HepG2 (cell line): ENCODE results near the gene ABI2. TPM values are rescaled to one million over a fixed set of nuclear protein-coding genes. Genes with fewer than 3 reads are reported as not detected.

Source experiments
- ATAC-seq: fragments of 200-7000 bp; cut with Tn5 transposase; 3 replicates; pipeline ENCODE4 v1.9.1; 2020; ENCODE audit warnings: mild to moderate bottlenecking, moderate library complexity
- BruUV-seq: library from RNA; stranded (reverse); fragments of 400-500 nt; replicated peaks from 2 replicates; lab custom pipeline; 2021; lab: Mats Ljungman, UMichigan
- CTCF ChIA-PET: fragments of 300-600 bp; formaldehyde crosslinking; extraction: SDS; loops from one replicate; lab custom pipeline; 2021; ENCODE audit warnings: low total read pairs, inconsistent platforms, low intra/inter-chr PET ratio; lab: Yijun Ruan, JAX
- POLR2A ChIA-PET: fragments of 350-600 bp; sonication (Branson Sonifier 250); formaldehyde crosslinking; loops from one replicate; lab custom pipeline; 2020; ENCODE audit warnings: antibody characterized with exemption, inconsistent platforms; lab: Yijun Ruan, JAX
- DNase-seq: peaks from one replicate; pipeline ENCODE4 v3.0.0-alpha.2; 2015; ENCODE audit warnings: low spot score
- FAIRE-seq: peaks from 3 replicates; lab custom pipeline; 2011; peaks lifted over from hg19 to GRCh38; lab: Jason Lieb, UNC
- H2AFZ ChIP-seq: one replicate; pipeline ENCODE4 v1.6.1; 2011; ENCODE audit warnings: low read length, inconsistent platforms
- H3K27ac ChIP-seq: fragments of 300-600 bp; 3 replicates; pipeline ENCODE4 v1.8.0; 2011; ENCODE audit warnings: mixed run types, mild to moderate bottlenecking, mixed read lengths, low read length, inconsistent platforms; ENCODE audit not compliant: insufficient read depth; ENCODE audit errors: extremely low read length
- H3K27me3 ChIP-seq, 2 experiments: fragments of 200-600 bp in 1 of 2; 2 replicates in 1 of 2; 3 replicates in 1 of 2; pipeline versions ENCODE4 v1.6.0 to v1.8.0; 2011; ENCODE audit warnings: low read length in 2 of 2, mild to moderate bottlenecking in 2 of 2, moderate library complexity in 2 of 2, inconsistent platforms in 1 of 2; ENCODE audit not compliant: insufficient read depth in 2 of 2, control insufficient read depth in 1 of 2
- H3K36me3 ChIP-seq, 2 experiments: fragments of 200-600 bp in 1 of 2; replicated peaks in 1 of 2; 2 replicates in 1 of 2; 3 replicates in 1 of 2; pipeline versions ENCODE4 v1.5.1 to v1.8.0; 2011; ENCODE audit warnings: low read length in 2 of 2, inconsistent platforms in 1 of 2; ENCODE audit not compliant: insufficient read depth in 2 of 2, control insufficient read depth in 1 of 2
- H3K4me1 ChIP-seq: 2 replicates; pipeline ENCODE4 v1.5.1; 2012; ENCODE audit warnings: low read length, inconsistent platforms; ENCODE audit not compliant: insufficient read depth
- H3K4me2 ChIP-seq: 2 replicates; pipeline ENCODE4 v1.6.0; 2011; ENCODE audit warnings: low read depth, low read length, inconsistent platforms
- H3K4me3 ChIP-seq, 3 experiments: fragments of 200-600 bp in 1 of 3; sonication (generic), shearing (Covaris generic) in 1 of 3; replicated peaks in 1 of 3; 2 replicates each; pipeline ENCODE4 v1.5.1; 2011 to 2016; ENCODE audit warnings: low read length in 3 of 3, inconsistent platforms in 2 of 3, low read depth in 2 of 3, mild to moderate bottlenecking in 2 of 3, control low read depth in 1 of 3, mixed read lengths in 1 of 3; ENCODE audit not compliant: insufficient read depth in 1 of 3
- H3K79me2 ChIP-seq: one replicate; pipeline ENCODE4 v1.6.1; 2011; ENCODE audit warnings: low read length, inconsistent platforms; ENCODE audit not compliant: insufficient read depth
- H3K9ac ChIP-seq: 2 replicates; pipeline ENCODE4 v1.6.0; 2011; ENCODE audit warnings: mild to moderate bottlenecking, low read depth, low read length, inconsistent platforms; ENCODE audit not compliant: insufficient read depth
- H3K9me3 ChIP-seq: 2 replicates; pipeline ENCODE4 v1.5.1; 2012; ENCODE audit warnings: mild to moderate bottlenecking, low read length
- H4K20me1 ChIP-seq: 2 replicates; pipeline ENCODE4 v1.6.0; 2011; ENCODE audit warnings: inconsistent platforms, mild to moderate bottlenecking, low read length, moderate library complexity; ENCODE audit not compliant: insufficient read depth
- CHD4 ChIP-seq: fragments of 200-600 bp; sonication (generic); IDR thresholded peaks from 2 replicates; pipeline ENCODE4 v1.7.0; 2017; ENCODE audit warnings: mild to moderate bottlenecking, low read length, borderline replicate concordance
- ELF1 ChIP-seq: sonication (generic); formaldehyde crosslinking; IDR thresholded peaks from 2 replicates; pipeline ENCODE4 v1.4.0; 2020; ENCODE audit warnings: missing genetic modification reagents
- EZH2 ChIP-seq: conservative IDR thresholded peaks from 2 replicates; pipeline ENCODE4 v1.6.1; 2012; ENCODE audit warnings: mild to moderate bottlenecking, low read depth, low read length, moderate library complexity
- FOXA3 ChIP-seq: IDR thresholded peaks from 2 replicates; pipeline ENCODE4 v1.6.1; 2016; ENCODE audit warnings: missing genetic modification reagents, missing compliant biosample characterization
- IRF9 ChIP-seq: sonication (generic); formaldehyde crosslinking; IDR thresholded peaks from 2 replicates; pipeline ENCODE4 v1.8.0; 2022; ENCODE audit warnings: missing genetic modification reagents, mild to moderate bottlenecking, borderline replicate concordance
- MATR3 ChIP-seq: sonication (generic); formaldehyde crosslinking; IDR thresholded peaks from 2 replicates; pipeline ENCODE4 v1.4.0; 2020; ENCODE audit warnings: missing genetic modification reagents
- MED8 ChIP-seq: sonication (generic); formaldehyde crosslinking; IDR thresholded peaks from 2 replicates; pipeline ENCODE4 v1.8.1; 2023; ENCODE audit warnings: mild to moderate bottlenecking, missing genetic modification reagents; ENCODE audit not compliant: insufficient replicate concordance
- PAF1 ChIP-seq: IDR thresholded peaks from 2 replicates; pipeline ENCODE4 v1.6.1; 2016; ENCODE audit warnings: missing genetic modification reagents, missing compliant biosample characterization
- RARA ChIP-seq: IDR thresholded peaks from 2 replicates; pipeline ENCODE4 v1.6.1; 2016; ENCODE audit warnings: missing genetic modification reagents, missing compliant biosample characterization
- RFX5 ChIP-seq: IDR thresholded peaks from 2 replicates; pipeline ENCODE4 v1.6.1; 2011; ENCODE audit warnings: low read depth, low read length, improper control_type of control experiment
- SOX5 ChIP-seq: IDR thresholded peaks from 2 replicates; pipeline ENCODE4 v1.6.1; 2016; ENCODE audit warnings: borderline replicate concordance
- ZFYVE20 ChIP-seq: sonication (generic); formaldehyde crosslinking; IDR thresholded peaks from 2 replicates; pipeline ENCODE4 v1.8.0; 2023; ENCODE audit warnings: low read depth, mild to moderate bottlenecking, moderate library complexity, missing genetic modification reagents, borderline replicate concordance
- ZNF775 ChIP-seq: sonication (generic); formaldehyde crosslinking; IDR thresholded peaks from 2 replicates; pipeline ENCODE4 v1.4.0; 2020; ENCODE audit warnings: missing genetic modification reagents, mild to moderate bottlenecking, moderate library complexity, borderline replicate concordance
- ZNF816 ChIP-seq: sonication (generic); formaldehyde crosslinking; IDR thresholded peaks from 2 replicates; pipeline ENCODE4 v1.8.0; 2022; ENCODE audit warnings: missing genetic modification reagents, mild to moderate bottlenecking, borderline replicate concordance
- ZSCAN30 ChIP-seq: sonication (generic); formaldehyde crosslinking; IDR thresholded peaks from 2 replicates; pipeline ENCODE4 v1.5.0; 2020; ENCODE audit warnings: mild to moderate bottlenecking, missing genetic modification reagents
- in situ Hi-C: cut with HindIII; loops from 2 replicates; pipeline ENCODE4 v1.10.0; 2017; ENCODE audit warnings: low pct_unique_long_range_greater_than_20kb; ENCODE audit not compliant: extremely low pct_ligation_motif_present
- intact Hi-C: fragments of 100-400 bp; cut with micrococcal nuclease; formaldehyde crosslinking; loops from one replicate; pipeline ENCODE4 v1.10.0; 2022; ENCODE audit not compliant: unreplicated experiment
- polyA plus RNA-seq, 8 experiments: library from polyadenylated mRNA; depleted of rRNA in 3 of 8; stranded (reverse) in 7 of 8; unstranded in 1 of 8; fragments of >200 nt; fragmentation: Illumina TruSeq in 4 of 8; extraction: Trizol in 4 of 8; gene quantifications; 2 replicates each; pipeline versions ENCODE4 v1.2.1 to v1.2.3, GENCODE V29; 2011 to 2016; ENCODE audit warnings: low read depth in 4 of 8, missing spikeins in 1 of 8, mixed read lengths in 1 of 8; ENCODE audit not compliant: insufficient read depth in 1 of 8
- total RNA-seq, 5 experiments: library from RNA; depleted of rRNA; stranded (reverse); fragments of >200 nt; fragmentation: Illumina TruSeq; extraction: Trizol; gene quantifications; 2 replicates each; pipeline ENCODE4 v1.2.3, GENCODE V29; 2016; ENCODE audit warnings: low read depth in 1 of 5

Gene ABI2
- total and polyA plus RNA-seq, 2 of the 13 experiments (the other 11 are each of a cell fraction or from before 2014, with no cell fraction given) = 28.4 to 32.4 TPM

- POLR2A ChIA-PET = no interaction called here
- Histone ChIP-seq H3K79me2 (no peaks in the 10 kb centered on the region), H3K9ac (no peak overlapping the region), H3K4me2 (no peak overlapping the region), H3K27me3 (no peaks in the 10 kb centered on the region)
- DNase-seq = no peak
- BruUV-seq = no TSS peak
- TF ChIP-seq ZSCAN30 = no peak
- TF ChIP-seq ZNF816 (CRISPR knock-in tag) = no peak
- TF ChIP-seq MATR3 = no peak
- TF ChIP-seq RARA (CRISPR knock-in tag) = no peak
- TF ChIP-seq RFX5 = no peak
- TF ChIP-seq IRF9 (CRISPR knock-in tag) = no peak
- TF ChIP-seq ZNF775 = no peak
- no peak for TF ChIP-seq SOX5 (CRISPR knock-in tag)
- TF ChIP-seq PAF1 = no peak
- TF ChIP-seq ELF1 (CRISPR knock-in tag) = no peak
- TF ChIP-seq FOXA3 = no peak
- TF ChIP-seq EZH2 = no peak
- TF ChIP-seq MED8 (CRISPR knock-in tag) = no peak
- no peak for TF ChIP-seq ZFYVE20 (CRISPR knock-in tag)
- no peak for TF ChIP-seq CHD4
- TF ChIP-seq, all 625 proteins: peak for 0
- H4K20me1 ChIP-seq = no peaks in the 10 kb centered on the region
- no peaks in the 10 kb centered on the region for H3K9me3 ChIP-seq
- H3K27ac ChIP-seq = no peak overlapping the region
- ATAC-seq = no peak
- CTCF ChIA-PET = no interaction called here
- H3K4me3 ChIP-seq = no peak overlapping the region
- intact Hi-C loops = no loop called here
- in situ Hi-C loops = no loop called here
- FAIRE-seq = no peak
- H2AFZ ChIP-seq = no peak overlapping the region
- no peaks in the 10 kb centered on the region for H3K4me1 ChIP-seq
- peaks cover 4 to 46% of the 10 kb centered on the region in 2 experiments for H3K36me3 ChIP-seq
Measured at GRCh38 chr2:203404996-203405395, 76.8 kb downstream of the ABI2 start.
